DMS79 treated with DMSO at 0.1 percent for 48 hours (cell line): Measurements from ENCODE around the gene MCTP1.

ENCODE experiments used
- DNase-seq: peaks from one replicate; lab custom pipeline; 2025; lab: John Stamatoyannopoulos, UW

Gene MCTP1

DNA sequence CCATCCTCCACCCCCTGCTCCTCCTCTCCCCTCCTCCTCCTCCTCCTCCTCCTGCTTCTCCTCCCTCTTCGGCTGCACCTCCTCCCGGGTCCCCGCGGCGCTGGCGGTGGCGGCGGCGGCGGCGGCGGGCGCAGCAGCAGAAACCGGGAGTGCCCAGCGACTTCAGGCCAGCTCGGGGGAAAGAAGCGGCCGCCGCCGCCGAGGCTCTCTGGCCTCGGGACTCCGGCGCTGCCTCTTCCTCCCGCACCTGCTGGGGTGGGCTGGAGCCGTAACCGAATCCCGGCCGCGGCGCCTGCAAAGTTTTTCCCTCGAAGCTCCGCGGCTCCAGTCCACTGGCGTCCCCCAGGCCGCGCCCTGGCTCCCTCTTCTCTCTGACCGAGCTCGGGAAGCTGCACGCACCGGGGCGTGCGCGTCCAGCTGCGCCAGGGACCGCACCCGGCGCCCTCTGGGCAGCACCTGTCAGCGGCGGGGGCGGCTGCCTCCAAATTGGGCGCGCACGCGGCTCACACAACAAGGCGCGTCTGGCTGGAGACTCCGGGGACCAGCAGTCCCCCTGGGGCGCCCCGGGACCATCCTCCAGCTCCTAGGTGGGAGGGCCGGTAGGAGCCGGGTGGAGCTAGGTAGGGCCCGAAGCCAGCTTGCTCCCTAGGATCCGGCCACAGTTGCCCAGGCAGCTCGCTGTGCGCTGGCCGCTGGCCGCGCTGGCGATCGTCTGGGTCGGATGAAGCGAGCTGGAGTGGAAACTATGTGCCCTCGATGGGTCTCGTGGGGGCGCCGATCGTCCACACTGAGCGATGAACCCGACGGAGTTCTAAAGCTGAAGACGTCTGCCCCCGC is at the start of gene MCTP1:
MCTP1 (minus strand) TSS at position 523 of the 837 bp plus-strand sequence.
- peak; percentile 12 for DNase-seq

- DNase-seq: no peak
These were observed 47.3 kb upstream of the MCTP1 start for GRCh38 chr5:95332158-95332557.

GRCh38 chr5:95331358-95331757 is 46.5 kb upstream of the MCTP1 start:
- DNase-seq: no peak

GRCh38 chr5:95327211-95327610 is 42.3 kb upstream of the MCTP1 start:
- DNase-seq: no peak

GRCh38 chr5:95317687-95318086 is 32.8 kb upstream of the MCTP1 start:
- no peak for DNase-seq

DNA sequence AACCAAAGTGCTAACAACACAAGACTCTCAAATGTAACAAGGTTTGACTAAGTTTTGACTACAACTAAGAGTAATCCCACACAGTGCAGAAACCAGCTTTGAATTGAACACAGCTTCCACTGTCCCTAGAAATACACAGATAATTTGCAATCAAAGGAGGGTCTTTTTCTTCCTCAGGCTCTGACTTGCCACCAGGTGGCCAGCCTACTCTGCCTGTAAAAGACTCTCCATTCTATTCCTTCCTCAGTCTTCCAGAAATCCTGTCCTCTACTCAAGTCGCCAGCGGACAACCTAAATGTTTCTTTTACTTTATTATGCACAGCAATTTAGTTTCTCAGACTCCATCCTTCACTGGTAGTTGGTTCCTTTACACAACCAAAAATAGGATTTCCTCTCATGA is 32.2 kb upstream of the MCTP1 start:
- no peak for DNase-seq

- DNase-seq: no peak
These were observed 19.8 kb upstream of the MCTP1 start for GRCh38 chr5:95304711-95305110.

DNA sequence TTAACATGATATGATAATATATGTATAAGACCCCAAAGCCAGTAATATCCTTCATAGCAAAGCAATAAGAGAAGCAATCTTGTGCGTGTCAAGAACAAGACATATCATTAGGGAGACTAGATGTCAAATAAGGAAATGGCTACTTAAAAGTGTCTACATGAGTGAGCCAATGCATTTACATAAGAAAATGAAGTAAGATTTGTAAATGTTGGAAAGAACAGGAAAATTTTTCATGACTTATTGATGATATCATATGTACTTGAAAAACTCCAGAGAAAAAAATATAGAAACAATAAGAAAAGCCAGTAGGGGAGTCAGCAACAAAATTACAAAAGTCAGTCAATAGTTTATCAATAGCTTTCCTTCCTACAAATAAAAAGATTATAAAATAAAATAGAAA is 13.8 kb upstream of the MCTP1 start:
- no peak for DNase-seq

DNA sequence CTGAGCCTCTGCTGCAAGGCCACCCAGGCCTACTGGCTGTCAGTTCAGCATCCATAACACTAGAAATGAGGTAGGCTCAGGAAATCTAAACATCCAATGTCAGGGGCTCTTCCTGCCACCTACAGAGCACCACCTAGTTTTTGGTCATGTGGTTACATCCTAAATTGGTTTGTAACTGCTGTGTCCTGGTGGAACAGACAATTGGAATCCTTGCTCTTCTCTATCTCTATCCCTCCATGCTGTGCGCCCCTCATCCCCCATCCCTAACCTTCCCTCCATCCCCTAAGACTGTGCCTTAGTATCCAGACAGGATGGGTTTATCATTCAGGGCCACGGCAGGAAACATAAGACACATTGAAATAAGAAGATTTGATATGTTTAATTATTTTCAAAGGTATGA is 11.4 kb upstream of the MCTP1 start:
- no peak for DNase-seq

- no peak for DNase-seq
These were observed 488 bp upstream of the MCTP1 start for GRCh38 chr5:95285409-95285755.

DNA sequence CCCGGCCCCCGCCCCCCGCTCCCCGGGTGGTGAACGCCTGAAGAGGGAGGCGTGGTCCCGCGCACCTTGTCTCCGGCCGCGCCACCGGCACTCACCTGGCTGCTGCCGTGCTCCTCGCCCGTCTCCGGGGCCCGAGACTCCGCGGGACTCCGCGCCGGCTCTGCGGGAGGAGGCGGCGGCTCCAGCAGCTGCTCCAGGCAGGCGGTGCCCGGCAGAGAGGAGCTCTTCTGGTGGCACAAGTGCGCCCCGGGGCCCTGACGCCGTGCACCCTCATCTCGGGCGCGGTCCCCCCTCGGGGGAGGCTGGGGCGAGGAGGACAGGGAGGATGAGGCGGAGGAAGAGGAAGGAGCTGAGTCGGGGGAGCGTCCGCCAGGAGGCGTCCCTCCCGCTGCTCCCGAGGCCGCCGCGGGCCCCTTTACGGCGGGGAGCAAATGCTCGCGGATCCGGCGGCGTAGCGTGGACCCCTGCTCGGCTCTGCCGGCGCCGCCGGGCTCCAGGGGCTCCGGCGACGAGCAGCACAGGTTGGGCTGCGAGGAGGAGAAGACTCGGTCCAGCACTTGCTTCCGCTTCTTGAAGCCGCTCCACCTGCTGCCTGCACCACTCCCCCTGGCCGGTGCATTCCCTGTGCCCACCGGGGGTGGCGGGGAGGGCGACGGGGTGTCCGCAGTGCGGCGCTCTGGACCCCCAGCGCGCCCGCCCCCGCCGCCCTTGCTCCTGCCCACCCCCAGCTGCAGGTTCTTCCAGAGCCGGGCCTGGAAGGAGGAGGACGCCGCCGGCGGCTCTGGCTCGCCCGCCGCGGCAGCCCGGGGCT is 928 bp downstream of the MCTP1 start:
- peak; percentile 30 for DNase-seq

DNA sequence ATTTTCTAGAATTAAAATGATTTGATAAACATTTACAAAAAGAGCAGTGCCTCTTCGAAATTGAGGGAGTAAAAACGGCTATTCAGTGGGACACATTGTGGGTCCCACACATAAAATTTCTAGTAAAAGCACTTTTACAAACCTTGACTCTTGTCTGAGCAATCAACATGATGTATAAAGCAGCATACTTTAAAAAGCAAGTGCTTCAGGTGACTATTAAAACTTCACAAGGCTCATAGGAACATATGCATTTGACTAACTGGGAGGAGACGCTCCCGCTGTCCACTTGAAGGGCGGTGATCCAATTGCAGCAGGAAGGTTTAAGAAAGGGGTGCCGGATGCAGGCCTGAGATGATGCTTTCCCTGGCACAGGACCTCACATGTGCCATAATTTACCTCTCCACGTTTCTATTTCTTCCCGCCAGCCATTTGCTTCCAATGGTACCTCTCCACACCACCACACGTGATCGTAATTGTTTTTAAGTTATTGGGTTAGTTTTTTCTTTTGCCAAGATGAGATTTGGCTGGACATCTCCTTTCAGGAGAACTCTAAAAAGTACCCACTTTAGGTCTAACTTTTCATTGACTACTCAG is 1.8 kb downstream of the MCTP1 start:
- DNase-seq: no peak

DNA sequence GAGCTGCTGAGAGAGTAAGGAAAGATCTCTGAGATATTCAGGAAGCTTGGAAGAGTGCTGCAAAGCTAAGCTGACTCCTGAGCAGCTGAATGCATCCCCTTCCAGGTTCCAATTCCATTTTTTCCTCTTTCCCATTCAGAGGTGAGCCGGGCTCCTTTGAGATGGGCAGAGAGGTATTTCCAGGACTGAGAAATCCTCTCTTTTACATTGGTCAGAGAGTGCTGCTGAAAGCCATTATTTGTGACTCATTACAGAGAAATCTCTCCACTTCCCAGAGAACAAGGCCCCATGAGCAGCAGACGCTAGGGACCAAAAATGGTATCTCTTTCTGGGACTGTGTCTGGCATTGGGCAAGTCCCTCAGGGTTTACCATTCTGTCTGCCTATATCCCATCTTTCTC is 3.7 kb downstream of the MCTP1 start:
- DNase-seq: no peak

GRCh38 chr5:95280401-95281095 is 4.3 kb downstream of the MCTP1 start:
- DNase-seq: no peak

GRCh38 chr5:95274011-95274410 is 10.9 kb downstream of the MCTP1 start:
- no peak for DNase-seq

GRCh38 chr5:95272316-95272929 is 12.5 kb downstream of the MCTP1 start:
- DNase-seq: no peak

- no peak for DNase-seq
These were observed 21.8 kb downstream of the MCTP1 start for GRCh38 chr5:95262933-95263660.

GRCh38 chr5:95261437-95262175 is 23.3 kb downstream of the MCTP1 start:
- DNase-seq: no peak

- no peak for DNase-seq
These were observed 27.9 kb downstream of the MCTP1 start for GRCh38 chr5:95256991-95257390.

- DNase-seq: no peak
These were observed 28.4 kb downstream of the MCTP1 start for GRCh38 chr5:95256446-95256845.

GRCh38 chr5:95252801-95253200 is 32.1 kb downstream of the MCTP1 start:
- DNase-seq: no peak
